Measurements from ENCODE around the gene LAMA3. TPM values are rescaled to one million over a fixed set of nuclear protein-coding genes. Genes with fewer than 3 reads are reported as not detected.

The LAMA3 gene
- total and polyA plus RNA-seq, 2 experiments from 2014 or later, result 3.9 to 4.9 TPM

GRCh38 chr18:23995180-23995579, 305.9 kb downstream of the LAMA3 start:
- 0 out of 2 replicates have a peak overlapping the region, but pooled peaks have one; percentile 0 for H2AFZ ChIP-seq
- no peaks in the 10 kb centered on the region for H4K20me1 ChIP-seq (replicated peaks; ENCODE audit: insufficient read depth)
- H3K4me3 ChIP-seq, result no peak overlapping the region
- DNase-seq (ENCODE audit: low spot score), result no peak
- no peak overlapping the region for H3K4me2 ChIP-seq
- H3K27me3 Mint-ChIP-seq (ENCODE audit: insufficient read depth, low read depth, poor library complexity), result no peaks in the 10 kb centered on the region
- H3K4me3 Mint-ChIP-seq, result no peak overlapping the region
- no peaks in the 10 kb centered on the region for H3K36me3 Mint-ChIP-seq (ENCODE audit: low read depth)
- no peak overlapping the region for H3K27ac Mint-ChIP-seq
- H3F3A ChIP-seq (replicated peaks; ENCODE audit: low read depth), result no peaks in the 10 kb centered on the region; the same call in 1 of the 2 replicates
- no peak for TF ChIP-seq EZH2phosphoT487 (IDR thresholded peaks at IDR 0.05; ENCODE audit: unreplicated experiment)
- no peak for TF ChIP-seq ZNF114 (CRISPR knock-in tag; IDR thresholded peaks at IDR 0.05)
- no peak for TF ChIP-seq JUNB (IDR thresholded peaks at IDR 0.05; ENCODE audit: unreplicated experiment)
- no peak for TF ChIP-seq ZNF462 (CRISPR knock-in tag; IDR thresholded peaks at IDR 0.05)
- no peak for TF ChIP-seq ZNF331 (CRISPR knock-in tag; IDR thresholded peaks at IDR 0.05; ENCODE audit: low read depth)
- TF ChIP-seq EZH2 (IDR thresholded peaks at IDR 0.05; ENCODE audit: low read depth, unreplicated experiment), result no peak
- TF ChIP-seq NANOG (IDR thresholded peaks at IDR 0.05; ENCODE audit: borderline replicate concordance), result no peak
- TF ChIP-seq CREB1 (CRISPR knock-in tag; IDR thresholded peaks at IDR 0.05; ENCODE audit: low read depth), result no peak
- no peak for TF ChIP-seq ETS1 (IDR thresholded peaks at IDR 0.05)
- no peak for TF ChIP-seq STAT1 (IDR thresholded peaks at IDR 0.05; ENCODE audit: unreplicated experiment)
- no peak for ATAC-seq
- no peaks in the 10 kb centered on the region for H3K36me3 ChIP-seq (ENCODE audit: insufficient read depth)
- H3K9me3 Mint-ChIP-seq, result no peaks in the 10 kb centered on the region
- peaks cover 6% of the 10 kb centered on the region; the same call in 2 of the 3 replicates for H3K4me1 Mint-ChIP-seq
- no peak overlapping the region for H3K27ac ChIP-seq (ENCODE audit: low read depth)
- H3K79me2 ChIP-seq (replicated peaks; ENCODE audit: insufficient read depth), result no peaks in the 10 kb centered on the region
- 0 out of 2 replicates have a peak, but pooled peaks cover 7% of the 10 kb centered on the region for H3K9me2 ChIP-seq (ENCODE audit: insufficient read depth)
- no peaks in the 10 kb centered on the region for H3K27me3 ChIP-seq (ENCODE audit: insufficient read depth)
- H3K4me1 ChIP-seq (ENCODE audit: insufficient read depth), result peaks cover 15% of the 10 kb centered on the region; the same call in 1 of the 2 replicates
